Putamen (tissue), 1 donor: Measurements from ENCODE around the gene NRG4.
A peak's percentile ranks its signal among the peaks of the same experiment; 100 is the strongest.
"Not testable (repeated sequence)": the region's sequence is repeated elsewhere in the genome, so short reads cannot be mapped to it uniquely, and the experiment has no call there.

Experiments
- DNase-seq: peaks from one replicate; pipeline ENCODE4 v3.0.0-alpha.2; 2016; ENCODE audit warnings: low spot score

Gene NRG4

DNA sequence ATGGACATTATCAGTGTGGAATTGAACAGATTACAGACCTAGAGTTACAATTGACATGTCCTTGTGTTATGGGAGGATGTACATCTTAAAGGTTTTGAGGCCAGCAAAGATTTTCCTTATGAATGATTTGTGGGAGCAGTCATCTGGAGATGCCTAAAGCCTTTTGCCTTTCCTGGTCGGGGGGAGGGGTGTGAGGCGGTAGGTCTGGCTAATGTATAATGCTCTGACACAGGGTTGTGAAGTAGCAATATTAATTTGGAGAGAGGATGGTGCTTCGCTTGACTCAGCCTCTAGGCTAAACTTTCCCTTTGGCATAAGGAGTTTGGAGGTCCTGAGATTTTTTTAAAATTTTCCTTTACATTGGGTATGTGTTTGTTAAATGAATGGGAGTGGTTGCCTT, 85.3 kb downstream of the NRG4 start:
- no peak for DNase-seq

GRCh38 chr15:75925440-75925839, 86.8 kb downstream of the NRG4 start:
- DNase-seq, result no peak

DNA sequence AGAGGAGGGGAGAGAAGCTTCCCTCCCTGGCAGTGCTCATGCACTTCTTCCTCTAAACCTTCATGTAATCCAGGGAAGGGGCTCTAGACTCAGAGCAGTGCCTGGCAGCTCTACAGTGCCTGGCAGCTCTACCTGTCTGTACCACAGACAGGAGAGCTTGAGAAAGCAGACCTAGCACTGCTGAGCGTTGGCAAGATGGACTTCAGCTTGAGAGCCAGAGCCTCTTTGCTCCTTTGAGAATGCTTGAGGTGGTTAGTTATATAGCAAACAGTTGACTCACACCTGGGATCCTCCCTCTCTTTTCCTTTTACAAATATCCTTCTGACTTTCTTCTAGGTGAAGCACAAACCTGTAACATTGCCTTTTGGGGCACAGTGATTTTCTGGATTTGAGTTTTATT, 87.6 kb downstream of the NRG4 start:
- DNase-seq, result no peak

DNA sequence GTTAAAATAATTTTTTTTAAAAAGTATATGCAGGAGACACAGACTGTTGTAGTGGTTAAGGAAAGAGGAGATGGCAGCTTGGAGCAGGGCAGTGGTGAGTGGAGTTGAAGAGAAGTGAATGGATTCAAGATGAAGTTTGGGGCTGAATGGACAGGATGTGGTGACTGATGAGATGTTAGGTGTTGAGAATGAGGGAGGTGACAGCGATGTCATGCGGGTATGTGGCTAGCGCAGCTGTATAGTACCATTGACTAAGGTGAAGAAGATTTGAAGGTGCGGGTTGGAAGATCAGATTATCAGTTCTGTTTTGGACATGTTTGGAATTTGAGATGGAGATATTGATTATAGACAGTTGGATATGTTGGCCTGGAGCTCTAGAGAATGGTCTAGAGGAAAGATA, 88.5 kb downstream of the NRG4 start:
- DNase-seq, result no peak

DNA sequence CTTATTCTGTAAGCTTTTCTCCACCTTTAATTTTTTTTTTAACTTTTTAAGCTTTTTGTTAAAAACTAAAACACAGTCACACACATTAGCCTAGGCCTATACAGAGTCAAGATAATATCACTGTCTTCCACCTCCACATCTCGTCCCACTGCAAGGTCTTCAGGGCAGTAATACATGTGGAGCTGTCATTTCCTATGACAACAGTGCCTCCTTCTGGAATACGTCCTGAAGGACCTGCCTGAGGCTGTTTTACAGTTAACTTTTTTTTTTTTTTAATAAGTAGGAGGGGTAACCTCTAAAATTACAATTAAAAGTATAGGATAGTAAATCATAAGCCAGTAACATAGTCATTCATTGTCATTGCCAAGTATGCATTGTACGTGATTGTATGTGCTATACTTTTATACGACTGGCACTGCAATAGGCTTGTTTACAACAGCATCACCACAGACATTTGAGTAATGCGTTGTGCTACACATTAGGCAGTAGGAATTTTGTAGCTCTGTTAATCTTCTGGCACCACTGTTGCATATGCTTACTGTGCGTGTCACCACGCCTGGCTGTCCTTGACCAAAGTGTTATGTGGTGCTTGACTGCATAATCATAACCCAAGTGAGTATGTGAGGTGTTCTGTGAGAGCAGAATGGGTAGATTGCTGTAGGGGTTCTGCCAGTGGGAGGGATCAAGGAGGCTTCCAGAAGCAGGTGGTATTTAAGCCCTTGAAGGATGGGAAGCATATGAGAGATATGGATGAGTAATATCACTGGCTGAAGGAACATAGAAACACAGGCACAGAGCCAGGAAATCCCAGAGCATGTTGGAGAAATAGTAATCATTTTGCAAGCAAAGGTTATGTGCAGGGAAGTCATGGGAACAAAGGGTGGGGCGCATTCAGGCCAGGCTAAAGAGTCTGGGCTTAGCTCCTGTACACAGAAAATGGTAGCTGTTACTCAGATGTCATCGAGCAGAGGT, 90.2 kb downstream of the NRG4 start:
- DNase-seq, result no peak

- no peak for DNase-seq
Observed at GRCh38 chr15:75920079-75920478, 92.1 kb downstream of the NRG4 start.

DNA sequence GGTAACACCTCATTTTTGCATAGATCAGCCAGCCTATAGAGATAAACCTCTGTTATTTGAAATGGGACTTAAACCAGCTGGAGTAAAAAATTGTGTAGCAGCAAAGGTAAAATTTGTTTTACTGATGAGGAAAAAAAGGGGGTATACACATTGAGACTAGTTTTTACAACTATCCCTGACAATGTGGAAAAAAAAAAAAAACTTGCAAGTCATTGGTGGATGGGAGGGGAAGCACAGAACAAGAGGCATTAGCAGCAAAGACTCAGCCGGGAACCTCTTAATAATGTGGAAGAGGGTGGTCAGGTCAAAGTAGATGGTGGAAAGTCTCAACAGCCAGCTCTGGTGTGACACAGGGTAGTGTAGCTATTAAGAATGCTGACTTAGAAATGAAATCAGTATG, 94.1 kb downstream of the NRG4 start:
- DNase-seq, result no peak

GRCh38 chr15:75916978-75917377, 95.2 kb downstream of the NRG4 start:
- DNase-seq, result no peak

DNA sequence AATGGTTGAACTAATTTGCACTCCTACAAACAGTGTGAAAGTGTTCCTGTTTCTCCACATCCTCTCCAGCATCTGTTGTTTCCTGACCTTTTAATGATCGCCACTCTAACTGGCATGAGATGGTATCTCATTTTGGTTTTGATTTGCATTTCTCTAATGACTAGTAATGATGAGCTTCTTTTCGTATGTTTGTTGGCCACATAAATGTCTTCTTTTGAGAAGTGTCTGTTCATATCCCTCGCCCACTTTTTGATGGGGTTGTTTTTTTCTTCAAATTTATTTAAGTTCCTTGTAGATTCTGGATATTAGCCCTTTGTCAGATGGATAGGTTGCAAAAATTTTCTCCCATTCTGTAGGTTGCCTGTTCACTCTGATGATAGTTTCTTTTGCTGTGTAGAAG, 101.9 kb downstream of the NRG4 start:
- not testable (repeated sequence) for DNase-seq

DNA sequence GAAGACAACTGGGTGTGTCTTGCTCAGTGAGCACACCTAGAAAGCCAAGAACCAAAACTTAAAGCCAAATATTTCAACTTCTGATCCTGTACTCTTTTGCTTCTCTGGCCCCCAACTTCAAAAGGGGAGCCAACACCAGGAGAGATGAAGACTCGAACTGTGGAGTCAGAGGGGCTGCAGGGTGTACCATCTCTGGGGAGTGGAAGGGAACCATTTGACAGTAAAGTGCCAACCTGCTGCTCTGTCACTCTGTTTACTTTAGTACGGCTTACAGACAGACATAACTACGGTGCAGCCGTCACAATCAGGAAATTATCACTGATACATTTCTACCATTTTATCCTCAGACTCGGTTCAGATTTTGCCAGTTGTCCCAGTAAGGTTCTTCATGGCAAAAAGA, 107.0 kb downstream of the NRG4 start:
- DNase-seq, result no peak

DNA sequence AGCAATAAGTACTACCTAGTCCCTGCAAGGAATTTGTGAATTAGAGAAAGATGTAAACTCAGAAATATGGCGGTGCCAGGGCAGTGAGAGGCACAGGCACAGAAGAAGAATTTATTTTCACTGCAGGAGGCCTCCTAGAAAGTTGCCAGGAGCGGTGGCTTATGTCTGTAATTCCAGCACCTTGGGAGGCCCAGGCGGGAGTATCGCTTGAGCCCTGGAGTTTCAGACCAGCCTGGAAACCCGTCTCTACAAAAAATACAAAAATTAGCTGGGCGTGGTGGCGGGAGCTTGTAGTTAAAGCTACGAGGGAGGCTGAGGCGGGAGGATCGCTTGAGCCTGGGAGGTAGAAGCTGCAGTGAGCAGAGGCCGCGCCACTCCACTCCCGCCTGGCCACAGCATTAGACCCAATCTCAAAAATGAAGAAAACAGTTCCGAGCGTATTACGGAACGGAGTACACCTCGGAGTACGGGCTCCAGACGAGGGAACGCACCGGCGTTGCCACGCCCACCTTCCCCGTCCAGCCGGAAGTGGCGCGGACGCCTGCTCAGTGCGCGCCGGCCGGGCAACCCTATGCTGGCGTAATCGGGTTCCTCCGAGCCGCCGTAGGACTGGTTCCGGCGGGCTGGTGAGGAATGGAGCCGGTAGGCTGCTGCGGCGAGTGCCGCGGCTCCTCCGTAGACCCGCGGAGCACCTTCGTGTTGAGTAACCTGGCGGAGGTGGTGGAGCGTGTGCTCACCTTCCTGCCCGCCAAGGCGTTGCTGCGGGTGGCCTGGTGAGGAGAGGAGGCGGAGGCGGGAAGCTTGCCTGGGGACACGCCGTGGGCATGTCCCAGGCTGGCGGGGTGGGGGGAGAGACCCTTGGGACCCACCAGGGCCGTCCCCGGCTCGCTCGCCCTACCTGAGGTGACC, 108.6 kb downstream of the NRG4 start, which contains the start of gene FBXO22:
TSS of gene FBXO22 (plus strand) at position 548 of the 909 bp plus-strand sequence. CDS start at position 634, 86 bp downstream.
- DNase-seq, result peak; percentile 84

DNA sequence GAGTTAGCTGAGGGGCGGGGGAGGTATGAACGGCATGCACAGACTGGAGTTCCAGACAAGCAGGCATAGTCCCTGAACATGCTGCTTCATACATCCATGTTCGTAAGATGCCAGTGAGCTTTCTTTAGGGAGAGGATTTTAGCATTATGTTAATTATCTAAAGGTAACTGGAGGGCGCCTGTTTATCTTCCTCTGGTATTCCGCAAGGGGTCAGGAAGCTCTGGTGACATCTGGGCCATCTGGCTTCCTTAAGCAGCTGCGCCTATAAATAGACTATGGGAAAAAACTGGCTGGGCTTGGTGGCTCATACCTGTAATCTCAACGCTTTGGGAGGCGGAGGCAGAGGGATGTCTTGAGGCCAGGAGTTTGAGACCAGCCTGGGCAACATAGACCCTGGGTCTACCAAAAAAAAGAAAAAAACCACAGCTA, 110.1 kb downstream of the NRG4 start:
- DNase-seq, result no peak

DNA sequence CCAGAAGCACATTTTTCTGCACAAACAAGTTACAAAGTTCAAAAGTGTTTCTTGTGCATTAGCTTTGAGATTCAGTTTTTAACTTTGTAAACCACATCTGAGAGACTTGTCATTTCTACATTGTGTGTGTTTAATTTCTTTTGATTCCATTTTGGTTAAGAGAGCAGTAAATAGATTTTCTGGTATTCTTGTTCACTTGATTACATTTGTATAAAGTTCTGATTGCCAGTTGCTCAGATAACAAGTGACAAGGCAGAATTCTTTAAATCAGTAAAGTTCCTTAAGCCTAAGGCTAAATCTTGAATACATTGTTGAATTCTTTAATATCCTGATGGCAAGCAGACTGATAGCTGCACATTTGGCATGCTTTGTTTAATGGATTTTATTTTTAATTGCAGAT, 111.6 kb downstream of the NRG4 start:
- DNase-seq, result no peak

- no peak for DNase-seq
Observed at GRCh38 chr15:75895731-75896130, 116.5 kb downstream of the NRG4 start.

DNA sequence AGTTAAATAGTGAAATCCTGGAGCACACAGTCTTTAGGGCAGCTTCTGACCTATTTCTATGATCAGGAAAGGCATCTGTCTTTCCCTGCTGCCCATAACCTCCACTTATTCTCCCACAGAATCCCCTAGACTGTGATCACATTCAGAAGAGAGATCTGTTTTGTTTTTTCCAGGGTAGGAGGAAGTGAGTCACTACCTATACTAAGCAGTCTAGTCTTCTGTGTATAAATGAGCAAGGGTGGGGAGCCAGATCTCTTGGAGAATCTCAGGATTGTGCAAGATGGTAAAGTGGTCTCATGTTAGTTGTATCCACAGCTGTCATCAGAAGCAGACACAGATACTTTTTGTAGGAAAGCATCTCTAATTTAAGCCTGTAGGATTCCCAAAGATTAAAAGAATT, 120.3 kb downstream of the NRG4 start:
- DNase-seq, result no peak
